Pericardium fibroblast (primary cell): ENCODE data around the gene PUS3. TPM values are rescaled to one million over a fixed set of nuclear protein-coding genes. Genes with fewer than 3 reads are reported as not detected.

ENCODE experiments used
- total RNA-seq: library from RNA; depleted of rRNA; stranded (reverse); fragments of >200 nt; gene quantifications from 2 replicates; pipeline ENCODE4 v1.2.3, GENCODE V29; 2015

PUS3 gene, protein sequence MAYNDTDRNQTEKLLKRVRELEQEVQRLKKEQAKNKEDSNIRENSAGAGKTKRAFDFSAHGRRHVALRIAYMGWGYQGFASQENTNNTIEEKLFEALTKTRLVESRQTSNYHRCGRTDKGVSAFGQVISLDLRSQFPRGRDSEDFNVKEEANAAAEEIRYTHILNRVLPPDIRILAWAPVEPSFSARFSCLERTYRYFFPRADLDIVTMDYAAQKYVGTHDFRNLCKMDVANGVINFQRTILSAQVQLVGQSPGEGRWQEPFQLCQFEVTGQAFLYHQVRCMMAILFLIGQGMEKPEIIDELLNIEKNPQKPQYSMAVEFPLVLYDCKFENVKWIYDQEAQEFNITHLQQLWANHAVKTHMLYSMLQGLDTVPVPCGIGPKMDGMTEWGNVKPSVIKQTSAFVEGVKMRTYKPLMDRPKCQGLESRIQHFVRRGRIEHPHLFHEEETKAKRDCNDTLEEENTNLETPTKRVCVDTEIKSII
- total RNA-seq, result 8.2 and 12.8 TPM in 2 replicates

DNA sequence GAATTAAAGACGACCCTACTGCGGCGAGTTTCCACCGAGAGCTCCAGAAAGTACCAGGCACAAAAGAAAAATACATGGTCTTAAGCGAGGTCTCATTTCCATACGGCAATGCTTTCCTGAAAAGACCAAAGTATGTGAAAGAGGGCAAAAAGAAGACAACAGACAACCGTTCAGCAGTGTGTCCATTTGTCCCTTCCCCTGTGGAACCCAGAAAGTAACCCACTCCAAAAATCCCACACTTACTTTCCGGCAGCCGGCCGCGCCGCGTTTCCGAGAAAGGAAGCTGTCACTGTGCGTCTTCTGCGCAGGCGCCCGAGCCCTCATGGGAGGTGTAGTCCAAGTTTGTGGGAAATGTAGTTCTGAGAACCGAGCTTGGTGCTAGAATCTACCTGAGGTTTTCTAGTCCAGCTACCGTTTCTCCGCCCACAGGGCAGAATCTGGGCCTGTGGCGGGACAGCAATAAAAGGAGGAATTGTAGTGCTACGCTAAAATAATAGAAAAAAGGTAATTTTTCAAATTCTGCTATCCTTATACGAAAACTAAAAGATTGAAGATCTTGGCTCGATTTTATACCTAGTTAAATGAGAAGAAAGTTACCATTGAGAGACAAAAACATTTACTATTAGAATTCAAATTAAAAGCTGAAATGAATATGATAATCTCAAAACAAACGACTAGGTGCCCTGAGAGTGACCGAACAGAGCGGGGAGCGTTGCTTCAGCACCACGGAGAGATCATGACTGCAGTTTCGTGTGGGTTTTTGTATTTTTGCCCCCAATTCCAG lies at the start of gene PUS3:
Gene PUS3, minus strand, starts transcription at position 280 of the 784 bp plus-strand sequence. CDS start 6,922 bp downstream, outside the sequence.

DNA sequence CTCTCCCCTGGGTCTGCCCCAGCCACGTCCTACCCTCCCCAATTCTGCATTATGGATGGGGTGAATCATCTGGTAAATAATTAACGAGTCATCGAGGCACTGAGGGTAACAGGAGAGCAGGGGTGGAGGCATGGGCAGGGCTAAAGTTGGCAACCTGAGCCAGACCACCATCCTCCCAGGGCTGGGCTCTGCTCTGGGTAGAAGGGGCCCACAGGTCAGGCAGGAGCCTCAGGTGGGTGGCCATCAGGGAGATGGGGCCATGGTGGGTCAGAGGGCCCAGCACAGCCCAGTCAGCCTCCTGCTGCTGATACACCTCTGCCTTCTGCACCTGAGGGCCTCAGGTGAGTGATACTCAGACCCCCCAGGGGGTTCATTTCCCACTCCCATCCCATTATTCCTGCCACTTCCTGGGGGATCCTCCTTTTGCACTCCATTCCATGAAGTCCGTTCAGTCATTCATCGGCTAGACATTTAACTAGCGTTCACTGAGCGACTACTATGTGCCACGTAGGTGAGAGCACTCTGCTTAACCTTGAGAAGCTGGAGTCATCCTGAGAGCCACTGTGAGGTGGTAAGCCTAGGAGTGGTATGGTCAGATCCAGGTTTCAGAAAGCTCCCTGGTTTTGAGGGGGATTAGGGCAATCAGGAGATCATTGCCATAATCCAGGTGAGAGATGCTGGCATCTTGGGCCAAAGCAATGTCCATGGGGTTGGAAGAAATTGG lies 43.0 kb upstream of the PUS3 start, which contains the start of gene VSIG10L2:
Gene VSIG10L2, plus strand, starts transcription at position 248 of the 724 bp plus-strand sequence. Its CDS starts 12 bp downstream, at position 260.

DNA sequence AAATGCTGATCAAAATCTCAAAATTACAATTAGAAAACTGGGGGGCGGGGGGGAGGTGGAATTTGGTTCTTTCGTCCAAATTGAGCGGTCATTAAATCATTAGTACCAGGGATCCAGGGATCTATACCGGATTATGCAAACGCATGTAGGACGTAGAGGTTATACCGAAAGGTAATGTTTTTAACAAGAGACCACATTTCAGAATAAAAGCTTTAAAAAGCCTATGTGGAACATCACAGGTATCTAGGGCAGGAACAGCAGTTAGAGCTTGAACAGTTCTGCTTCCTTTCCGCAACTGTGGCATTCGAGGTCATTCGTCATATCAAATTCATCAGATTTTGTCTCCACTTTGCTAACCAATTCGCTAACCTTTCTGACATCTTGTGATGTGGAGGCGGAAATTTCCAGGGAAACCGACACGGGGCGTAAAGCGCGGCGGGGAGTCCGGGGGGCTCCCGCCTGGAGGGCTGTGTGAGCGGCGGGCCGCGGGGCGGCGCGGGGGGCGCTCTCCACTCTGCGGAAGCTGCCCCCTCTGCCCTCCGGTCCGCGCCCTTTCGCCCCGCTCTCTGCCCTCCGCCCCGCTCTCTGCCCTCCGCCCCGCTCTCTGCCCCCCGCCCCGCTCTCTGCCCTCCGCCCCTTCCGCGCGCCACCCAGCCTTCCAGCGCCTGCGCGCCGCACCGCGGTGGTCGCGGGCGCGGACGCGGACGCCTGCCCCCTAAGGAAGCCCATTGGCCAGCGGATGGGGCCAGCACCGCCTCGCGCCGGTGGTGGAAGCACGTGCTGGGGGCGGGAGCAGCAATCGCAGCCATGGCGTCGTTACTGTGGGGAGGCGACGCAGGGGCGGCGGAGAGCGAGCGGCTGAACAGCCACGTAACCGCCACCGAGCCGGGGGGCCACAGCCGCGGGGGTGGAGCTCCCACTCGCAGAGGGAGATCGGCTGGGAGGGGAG lies 979 bp upstream of the PUS3 start, which contains the start of gene DDX25:
Gene DDX25, plus strand, starts transcription at position 798 of the 949 bp plus-strand sequence. Its CDS starts 10 bp downstream, at position 808.

DNA sequence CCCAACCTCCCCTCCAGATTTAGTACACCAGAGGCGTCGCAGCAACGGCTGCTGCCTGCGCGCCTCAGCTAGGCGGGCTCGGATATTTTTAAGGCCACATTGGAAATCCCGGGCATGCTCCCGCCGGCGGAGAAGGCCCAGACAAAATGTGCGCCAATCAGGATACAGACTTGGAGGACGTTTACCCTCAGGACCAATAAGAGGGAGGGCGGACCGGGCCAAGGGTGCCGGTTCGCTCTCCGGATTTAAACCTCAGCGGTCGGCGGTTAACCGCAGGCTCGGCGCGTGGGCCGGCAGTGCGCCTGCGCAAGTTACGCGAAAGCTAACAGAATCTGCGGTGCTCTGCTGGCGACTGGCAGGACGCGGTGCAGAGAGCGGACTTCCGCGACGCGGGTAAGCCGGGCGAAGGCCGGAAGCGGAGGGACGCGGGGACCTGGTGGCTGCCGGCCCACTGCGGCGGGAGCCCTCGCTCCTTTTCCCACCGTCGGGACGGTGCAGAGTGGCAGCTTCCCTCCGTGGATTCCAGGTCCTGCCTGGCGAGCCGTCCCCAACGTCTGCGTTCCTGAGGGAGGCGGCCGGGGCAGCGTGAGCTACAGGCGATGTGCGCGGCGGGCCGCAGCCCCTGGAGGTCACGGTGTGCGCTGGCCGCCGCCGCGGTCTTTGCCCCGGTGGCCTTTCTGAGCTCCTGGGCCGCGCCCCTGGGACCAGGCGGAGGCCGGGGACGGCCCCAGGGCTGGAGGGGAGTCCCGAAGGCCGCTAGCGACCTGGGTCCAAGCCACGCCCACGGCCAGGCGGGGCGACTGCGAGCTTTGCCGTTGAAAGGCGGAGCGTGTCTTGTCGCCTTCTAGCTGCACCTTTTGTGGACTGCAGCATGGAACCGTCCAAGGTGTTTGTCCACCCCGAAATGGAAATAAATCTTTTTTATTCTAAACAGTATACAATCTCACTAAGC lies 15.4 kb downstream of the PUS3 start, which contains the start of gene HYLS1:
Gene HYLS1, plus strand, starts transcription at position 296 of the 952 bp plus-strand sequence. CDS start 11,701 bp downstream, outside the sequence.

Other genes starting within 250 kb of the PUS3 start
- gene ACRV1, start 222.4 kb downstream of the PUS3 start, total RNA-seq, result not detected in 2 replicates
- gene PATE1, start 156.9 kb downstream of the PUS3 start, total RNA-seq, result not detected in 2 replicates
- gene PATE2, start 124.4 kb downstream of the PUS3 start, total RNA-seq, result not detected in 2 replicates
- not detected in 2 replicates for gene PATE3, start 115.1 kb downstream of the PUS3 start, total RNA-seq
- not detected in 2 replicates for gene PATE4, start 69.9 kb downstream of the PUS3 start, total RNA-seq
- 2.1 and 5.3 TPM in 2 replicates for gene HYLS1, start 15.5 kb downstream of the PUS3 start, total RNA-seq
- gene DDX25, start 1.3 kb upstream of the PUS3 start, total RNA-seq, result 0.09 TPM in 1 of 2 replicates, not detected in the other
- under 0.01 TPM in 1 of 2 replicates, not detected in the other for gene VSIG10L2, start 42.8 kb upstream of the PUS3 start, total RNA-seq
- 49.0 and 81.3 TPM in 2 replicates for gene CDON, start 159.7 kb upstream of the PUS3 start, total RNA-seq